DND-41 (cell line): ENCODE data around the gene ITPRID1.

Experiments
- ATAC-seq: fragments of 200-7000 bp; cut with Tn5 transposase; 3 replicates; pipeline ENCODE4 v1.9.1; 2021; ENCODE audit warnings: low read depth; ENCODE audit not compliant: insufficient read depth
- DNase-seq: peaks from one replicate; pipeline ENCODE4 v3.0.0-alpha.2; 2020
- H2AFZ ChIP-seq: 2 replicates; pipeline ENCODE4 v1.6.0; 2012; ENCODE audit warnings: low read depth, low read length
- H3K27ac ChIP-seq: 2 replicates; pipeline ENCODE4 v1.5.1; 2012; ENCODE audit warnings: low read length, inconsistent platforms
- H3K27me3 ChIP-seq: fragments of 200-600 bp; sonication (generic); 2 replicates; pipeline ENCODE4 v1.6.0; 2012; ENCODE audit warnings: low read length, mild to moderate bottlenecking, inconsistent platforms; ENCODE audit not compliant: insufficient read depth, poor library complexity
- H3K36me3 ChIP-seq: 2 replicates; pipeline ENCODE4 v1.5.1; 2012; ENCODE audit warnings: low read length, inconsistent platforms; ENCODE audit not compliant: insufficient read depth
- H3K4me1 ChIP-seq: 2 replicates; pipeline ENCODE4 v1.5.1; 2012; ENCODE audit warnings: mild to moderate bottlenecking, low read length; ENCODE audit not compliant: insufficient read depth
- H3K4me2 ChIP-seq: 2 replicates; pipeline ENCODE4 v1.6.0; 2012; ENCODE audit warnings: mild to moderate bottlenecking, moderate library complexity, low read length, inconsistent platforms; ENCODE audit not compliant: insufficient read depth
- H3K4me3 ChIP-seq, 2 experiments: fragments of 200-600 bp in 1 of 2; shearing (Covaris generic) in 1 of 2; 2 replicates each; pipeline ENCODE4 v1.5.1; 2012 to 2016; ENCODE audit warnings: inconsistent platforms in 2 of 2, low read length in 2 of 2, mild to moderate bottlenecking in 2 of 2, low read depth in 1 of 2, moderate library complexity in 1 of 2
- H3K79me2 ChIP-seq: 2 replicates; pipeline ENCODE4 v1.6.0; 2012; ENCODE audit warnings: low read length, inconsistent platforms; ENCODE audit not compliant: insufficient read depth
- H3K9ac ChIP-seq: 2 replicates; pipeline ENCODE4 v1.6.0; 2012; ENCODE audit warnings: low read depth, mild to moderate bottlenecking, inconsistent platforms, low read length, moderate library complexity
- H3K9me3 ChIP-seq: 2 replicates; pipeline ENCODE4 v1.5.1; 2012; ENCODE audit warnings: low read length, moderate library complexity, mild to moderate bottlenecking, inconsistent platforms; ENCODE audit not compliant: insufficient read depth, severe bottlenecking
- H4K20me1 ChIP-seq: 2 replicates; pipeline ENCODE4 v1.6.0; 2012; ENCODE audit warnings: low read length; ENCODE audit not compliant: insufficient read depth
- EZH2 ChIP-seq: IDR thresholded peaks from 3 replicates; pipeline ENCODE4 v1.6.1; 2012; ENCODE audit warnings: borderline replicate concordance, low read depth, mild to moderate bottlenecking, moderate library complexity, low read length, inconsistent platforms; ENCODE audit not compliant: severe bottlenecking
- TF ChIP-seq, protein P1 (sequence below): IDR thresholded peaks from 2 replicates; pipeline ENCODE4 v1.5.1; 2012; ENCODE audit warnings: borderline replicate concordance, low read length, moderate library complexity, mild to moderate bottlenecking; ENCODE audit not compliant: poor library complexity, severe bottlenecking; ENCODE audit errors: extremely low read depth

Gene ITPRID1

GRCh38 chr7:31603046-31603445 is 89.2 kb downstream of the ITPRID1 start:
- H2AFZ ChIP-seq: no peak overlapping the region
- H4K20me1 ChIP-seq: no peaks in the 10 kb centered on the region
- no peaks in the 10 kb centered on the region for H3K4me1 ChIP-seq
- no peak overlapping the region for H3K27ac ChIP-seq
- TF ChIP-seq, protein P1, sequence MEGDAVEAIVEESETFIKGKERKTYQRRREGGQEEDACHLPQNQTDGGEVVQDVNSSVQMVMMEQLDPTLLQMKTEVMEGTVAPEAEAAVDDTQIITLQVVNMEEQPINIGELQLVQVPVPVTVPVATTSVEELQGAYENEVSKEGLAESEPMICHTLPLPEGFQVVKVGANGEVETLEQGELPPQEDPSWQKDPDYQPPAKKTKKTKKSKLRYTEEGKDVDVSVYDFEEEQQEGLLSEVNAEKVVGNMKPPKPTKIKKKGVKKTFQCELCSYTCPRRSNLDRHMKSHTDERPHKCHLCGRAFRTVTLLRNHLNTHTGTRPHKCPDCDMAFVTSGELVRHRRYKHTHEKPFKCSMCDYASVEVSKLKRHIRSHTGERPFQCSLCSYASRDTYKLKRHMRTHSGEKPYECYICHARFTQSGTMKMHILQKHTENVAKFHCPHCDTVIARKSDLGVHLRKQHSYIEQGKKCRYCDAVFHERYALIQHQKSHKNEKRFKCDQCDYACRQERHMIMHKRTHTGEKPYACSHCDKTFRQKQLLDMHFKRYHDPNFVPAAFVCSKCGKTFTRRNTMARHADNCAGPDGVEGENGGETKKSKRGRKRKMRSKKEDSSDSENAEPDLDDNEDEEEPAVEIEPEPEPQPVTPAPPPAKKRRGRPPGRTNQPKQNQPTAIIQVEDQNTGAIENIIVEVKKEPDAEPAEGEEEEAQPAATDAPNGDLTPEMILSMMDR: no peak
- TF ChIP-seq EZH2: no peak
- H3K36me3 ChIP-seq: no peaks in the 10 kb centered on the region
- no peaks in the 10 kb centered on the region for H3K9me3 ChIP-seq
- H3K9ac ChIP-seq: no peak overlapping the region
- DNase-seq (no peak), ATAC-seq (no peak)
- H3K4me3 ChIP-seq: no peak overlapping the region
- H3K27me3 ChIP-seq: peaks cover 5% of the 10 kb centered on the region
- H3K79me2 ChIP-seq: no peaks in the 10 kb centered on the region
- H3K4me2 ChIP-seq: no peak overlapping the region

DNA sequence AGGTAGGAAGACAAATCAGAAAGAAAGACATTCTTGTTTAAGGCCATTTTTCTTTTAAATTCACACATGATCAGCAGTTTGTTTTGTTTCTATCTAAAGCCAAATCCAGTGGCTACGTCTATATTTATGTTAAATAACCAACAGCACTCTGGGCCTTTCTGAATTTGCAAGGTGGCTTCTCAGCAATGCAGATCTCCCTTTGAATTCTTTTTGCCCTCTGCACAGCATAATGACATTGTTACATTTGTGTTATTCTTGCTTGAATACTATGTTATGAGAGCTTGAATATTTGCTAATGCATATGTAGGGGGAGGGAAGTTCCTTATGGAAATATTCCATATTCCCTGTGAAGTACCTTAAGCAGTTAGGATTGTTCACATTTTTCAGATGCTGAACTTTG is 99.7 kb downstream of the ITPRID1 start:
- Histone ChIP-seq H3K9me3 (no peaks in the 10 kb centered on the region), H3K27ac (no peak overlapping the region), H3K9ac (no peak overlapping the region), H3K36me3 (no peaks in the 10 kb centered on the region), H3K4me2 (no peak overlapping the region), H2AFZ (no peak overlapping the region), H3K4me3 (no peak overlapping the region), H3K4me1 (no peaks in the 10 kb centered on the region), H3K79me2 (no peaks in the 10 kb centered on the region), H4K20me1 (no peaks in the 10 kb centered on the region), H3K27me3 (no peaks in the 10 kb centered on the region)
- no peak for ATAC-seq
- TF ChIP-seq, protein P1: no peak
- TF ChIP-seq EZH2: no peak
- DNase-seq: no peak

GRCh38 chr7:31633467-31633866 is 119.6 kb downstream of the ITPRID1 start:
- no peaks in the 10 kb centered on the region for H3K9me3 ChIP-seq
- H4K20me1 ChIP-seq: no peaks in the 10 kb centered on the region
- H3K27ac ChIP-seq: no peak overlapping the region
- ATAC-seq (no peak), DNase-seq (no peak)
- H3K9ac ChIP-seq: no peak overlapping the region
- H3K27me3 ChIP-seq: no peaks in the 10 kb centered on the region
- no peak overlapping the region for H3K4me2 ChIP-seq
- no peak overlapping the region for H3K4me3 ChIP-seq
- H2AFZ ChIP-seq: no peak overlapping the region
- no peaks in the 10 kb centered on the region for H3K36me3 ChIP-seq
- H3K79me2 ChIP-seq: no peaks in the 10 kb centered on the region
- H3K4me1 ChIP-seq: no peaks in the 10 kb centered on the region
- TF ChIP-seq EZH2: no peak
- TF ChIP-seq, protein P1: no peak
